Measurements from ENCODE around the gene ECD.
A peak's percentile ranks its signal among the peaks of the same experiment; 100 is the strongest.

ECD gene

GRCh38 chr10:73096449-73097304 lies 71.1 kb downstream of the ECD start, which contains the start of gene P4HA1:
Gene P4HA1, minus strand, starts transcription at chr10:73096866. Its CDS starts 21,983 bp downstream, at chr10:73074883.
- DNase-seq (ENCODE audit: low read depth) = peak; percentile 98

DNA sequence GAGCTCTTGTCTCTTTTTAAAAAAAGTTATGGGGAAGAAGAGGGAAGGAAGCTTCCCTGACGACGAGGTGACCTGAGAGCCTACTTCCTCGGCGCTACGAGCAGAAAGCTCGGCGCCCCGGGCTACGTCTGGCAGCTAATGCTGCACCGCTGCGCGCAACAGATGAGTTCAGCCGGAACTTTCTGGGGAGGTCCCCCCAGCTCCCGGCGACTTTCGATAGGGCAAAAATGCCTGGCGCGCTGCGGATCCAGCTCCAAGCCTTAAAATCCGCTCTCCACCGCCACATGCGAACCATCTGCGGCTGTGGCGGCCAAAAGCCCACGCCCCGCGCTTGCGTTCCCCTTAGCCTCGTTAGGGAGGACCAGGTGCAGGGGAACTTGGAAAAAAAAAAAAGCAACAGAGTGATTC lies 71.8 kb downstream of the ECD start:
- DNase-seq (ENCODE audit: low read depth) = peak; percentile 81

- peak; percentile 86 for DNase-seq (ENCODE audit: low read depth)
Measured at GRCh38 chr10:73095481-73096021, 72.3 kb downstream of the ECD start.

DNA sequence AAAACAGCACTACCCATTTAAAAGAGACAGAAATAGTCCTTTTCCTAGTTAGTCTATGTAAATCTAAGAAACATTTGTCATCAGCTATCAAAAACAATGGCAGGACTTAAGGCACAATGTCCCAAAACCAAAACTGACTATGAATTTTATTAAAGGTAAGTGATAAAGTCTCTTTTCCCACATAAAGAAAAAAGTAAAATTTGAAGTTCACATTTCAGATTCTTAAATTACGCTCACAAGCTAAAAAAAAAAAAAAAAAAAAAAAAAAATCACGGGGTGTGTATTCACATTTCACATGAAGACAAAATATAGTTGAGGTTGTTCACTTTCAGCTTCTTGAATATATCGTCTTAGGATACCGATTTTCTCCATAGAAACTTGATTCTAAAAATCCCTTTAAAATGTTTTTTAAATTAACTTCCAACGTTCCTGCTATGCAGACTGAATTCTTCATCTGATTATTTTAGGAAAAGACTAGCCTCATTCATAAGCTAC lies 72.8 kb downstream of the ECD start:
- DNase-seq (ENCODE audit: low read depth) = no peak

DNA sequence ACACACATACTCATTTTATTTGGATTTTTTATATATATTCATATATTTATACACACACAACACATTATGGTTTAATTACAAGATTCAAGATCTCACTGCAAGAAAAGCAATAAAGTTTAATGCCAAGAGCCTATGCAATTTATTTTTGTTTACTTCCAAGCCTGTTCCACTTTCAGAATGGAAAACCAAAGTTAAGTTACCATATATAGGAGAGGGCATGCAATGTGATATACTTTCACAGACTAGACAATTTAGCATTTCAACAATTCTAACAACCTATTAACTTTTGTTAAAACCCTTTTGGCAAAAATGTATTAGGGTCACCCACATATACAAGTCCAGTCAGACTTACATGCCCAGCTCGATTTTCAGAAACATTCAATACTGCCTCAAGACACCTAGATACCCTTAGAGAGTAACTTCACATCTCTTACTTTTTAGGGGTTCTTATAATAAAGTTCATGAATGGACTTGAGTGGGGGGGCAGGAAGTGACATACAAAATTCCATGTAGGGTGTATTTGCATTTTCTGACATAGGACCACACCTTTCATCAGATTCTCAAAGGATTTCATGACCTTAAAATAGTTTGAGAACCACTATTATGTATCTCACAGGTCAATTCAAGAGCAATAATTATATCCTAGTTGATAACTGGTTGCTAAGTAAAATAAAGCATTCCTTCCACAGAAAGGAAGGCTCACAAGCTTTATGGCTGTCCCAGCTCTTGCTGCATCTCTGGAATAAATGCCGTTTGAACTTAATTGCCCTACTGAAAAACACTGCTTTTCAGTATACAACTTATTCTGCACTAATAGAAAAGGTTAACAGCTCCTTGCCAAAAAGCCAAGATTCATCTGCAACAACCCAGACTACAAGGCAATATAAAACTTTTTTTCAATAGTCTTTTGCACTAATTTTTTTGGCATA lies 73.6 kb downstream of the ECD start:
- peak; percentile 39 for DNase-seq (ENCODE audit: low read depth)

GRCh38 chr10:73092830-73093229 lies 75.0 kb downstream of the ECD start:
- DNase-seq (ENCODE audit: low read depth) = no peak

GRCh38 chr10:73088304-73088703 lies 79.5 kb downstream of the ECD start:
- DNase-seq (ENCODE audit: low read depth) = peak; percentile 22

DNA sequence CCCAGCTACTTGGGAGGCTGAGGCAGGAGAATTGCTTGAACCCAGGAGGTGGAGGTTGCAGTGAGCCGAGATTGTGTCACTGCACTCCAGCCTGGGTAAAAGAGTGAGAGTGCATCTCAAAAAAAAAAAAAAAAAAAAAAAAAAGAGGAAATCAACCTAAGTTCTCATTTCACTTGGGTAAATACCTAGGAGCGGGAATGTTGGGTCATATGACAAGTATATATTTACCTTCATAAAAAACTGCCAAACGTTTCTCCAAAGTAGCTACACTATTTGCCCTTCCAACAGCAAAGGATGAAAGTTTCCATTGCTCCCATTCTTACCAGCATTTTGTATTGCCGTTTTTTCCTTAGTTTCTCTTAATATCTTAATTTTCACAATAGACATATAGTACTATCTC lies 81.0 kb downstream of the ECD start:
- DNase-seq (ENCODE audit: low read depth) = no peak

DNA sequence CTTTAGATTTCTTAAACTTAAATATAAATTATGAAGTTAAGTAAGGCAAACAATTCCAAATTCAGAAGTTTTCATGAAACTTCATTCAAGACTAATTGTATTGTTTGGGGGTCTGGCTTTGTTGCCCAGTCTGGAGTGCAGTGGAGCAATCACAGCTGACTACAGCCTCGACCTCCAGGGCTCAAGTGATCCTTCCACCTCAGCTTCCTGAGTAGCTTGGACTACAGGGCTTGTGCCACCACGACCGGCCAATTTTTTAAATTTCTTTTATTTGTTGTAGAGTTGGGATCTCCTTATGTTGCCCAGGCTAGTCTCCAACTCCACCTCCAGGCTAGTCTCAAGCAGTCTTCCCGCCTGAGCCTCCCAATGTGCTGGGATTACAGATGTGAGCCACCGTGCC lies 83.6 kb downstream of the ECD start:
- no peak for DNase-seq (ENCODE audit: low read depth)
